Measurements from ENCODE around the gene ARAP2. TPM values are rescaled to one million over a fixed set of nuclear protein-coding genes. Genes with fewer than 3 reads are reported as not detected.

Gene ARAP2
- polyA plus RNA-seq, 1 donor = 1.4 TPM

GRCh38 chr4:36094995-36095394, 149.3 kb downstream of the ARAP2 start:
- no peak for DNase-seq

- DNase-seq = no peak
These were observed 152.3 kb downstream of the ARAP2 start for GRCh38 chr4:36091997-36092396.

DNA sequence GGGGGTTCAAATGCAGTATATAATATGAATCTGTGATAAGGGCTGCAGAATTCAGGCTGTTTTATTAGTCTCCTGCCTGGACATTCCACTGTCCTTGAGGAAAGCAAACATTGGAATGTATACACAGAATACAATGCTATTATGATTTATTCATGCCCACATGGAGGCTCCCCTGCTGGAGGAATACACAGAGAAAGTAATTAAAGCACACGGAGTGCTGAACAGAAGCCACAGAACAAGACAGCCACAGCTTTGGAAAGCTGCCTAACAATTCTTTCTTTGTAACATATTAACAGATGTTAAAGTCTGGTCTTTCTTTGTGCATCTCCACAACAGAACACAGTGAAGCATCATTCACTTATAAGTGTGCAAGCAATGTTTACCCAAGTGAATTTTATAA, 155.8 kb downstream of the ARAP2 start:
- no peak for DNase-seq

- DNase-seq = peak; percentile 11
These were observed 158.0 kb downstream of the ARAP2 start for GRCh38 chr4:36086261-36086786.

DNA sequence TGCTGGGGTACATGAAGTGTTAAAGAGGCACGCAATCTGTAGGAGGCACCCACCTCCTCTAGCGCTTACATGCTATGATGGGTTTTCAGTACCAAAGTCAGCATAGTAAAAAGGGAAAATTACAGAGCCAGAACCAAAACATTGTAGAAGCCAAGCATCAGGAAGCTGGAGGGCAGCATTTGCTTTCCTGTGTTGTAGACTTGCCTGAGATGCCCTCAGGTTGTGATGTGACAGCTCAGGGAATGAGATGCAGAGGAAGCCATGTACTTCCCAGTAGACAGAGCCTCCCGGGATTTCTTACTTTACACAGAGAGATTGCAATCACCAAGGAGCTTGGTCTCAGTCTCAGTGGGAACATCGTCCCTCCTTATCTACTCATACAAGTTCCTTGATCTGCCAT, 161.5 kb downstream of the ARAP2 start:
- DNase-seq = no peak

GRCh38 chr4:36081185-36081584, 163.1 kb downstream of the ARAP2 start:
- no peak for DNase-seq

GRCh38 chr4:36079666-36080065, 164.6 kb downstream of the ARAP2 start:
- no peak for DNase-seq

- no peak for DNase-seq
These were observed 166.0 kb downstream of the ARAP2 start for GRCh38 chr4:36078319-36078718.

DNA sequence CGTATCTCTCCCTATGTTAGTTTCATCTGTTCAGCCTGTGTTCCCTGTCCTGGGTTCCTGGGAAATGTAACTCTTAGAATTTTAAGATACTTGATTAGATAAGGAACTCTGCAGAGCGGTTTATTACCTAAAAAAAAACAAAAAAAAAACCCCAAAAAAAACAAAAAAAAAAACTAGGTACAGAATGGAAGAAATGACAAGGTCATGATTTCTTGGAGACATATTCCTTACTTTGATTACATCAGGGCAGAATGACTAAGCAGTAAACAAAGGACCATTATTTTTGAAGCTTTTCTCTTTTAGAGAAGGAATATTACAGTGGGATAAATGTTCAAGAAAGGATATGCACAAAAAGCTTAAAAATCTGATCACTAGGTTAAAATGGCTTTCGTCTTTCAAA, 171.8 kb downstream of the ARAP2 start:
- no peak for DNase-seq

DNA sequence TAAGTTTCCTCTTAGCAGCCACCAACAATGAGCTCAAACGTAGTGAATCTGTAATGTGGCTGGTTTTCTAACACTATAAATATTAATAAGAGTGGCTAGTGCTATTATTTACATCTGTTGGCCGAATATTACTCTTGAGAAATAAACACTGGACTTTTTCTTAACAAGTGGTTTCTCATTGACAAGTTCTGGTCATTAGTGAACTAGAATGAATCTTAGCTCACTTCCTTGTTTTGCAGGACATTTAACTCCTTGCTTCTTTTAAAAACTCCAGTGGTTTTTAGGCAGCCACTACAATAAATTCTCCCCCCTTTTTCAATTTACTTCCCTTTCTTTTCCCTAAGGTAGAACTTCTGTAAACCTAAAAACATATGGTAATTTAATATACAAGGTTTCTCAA, 177.2 kb downstream of the ARAP2 start:
- no peak for DNase-seq

DNA sequence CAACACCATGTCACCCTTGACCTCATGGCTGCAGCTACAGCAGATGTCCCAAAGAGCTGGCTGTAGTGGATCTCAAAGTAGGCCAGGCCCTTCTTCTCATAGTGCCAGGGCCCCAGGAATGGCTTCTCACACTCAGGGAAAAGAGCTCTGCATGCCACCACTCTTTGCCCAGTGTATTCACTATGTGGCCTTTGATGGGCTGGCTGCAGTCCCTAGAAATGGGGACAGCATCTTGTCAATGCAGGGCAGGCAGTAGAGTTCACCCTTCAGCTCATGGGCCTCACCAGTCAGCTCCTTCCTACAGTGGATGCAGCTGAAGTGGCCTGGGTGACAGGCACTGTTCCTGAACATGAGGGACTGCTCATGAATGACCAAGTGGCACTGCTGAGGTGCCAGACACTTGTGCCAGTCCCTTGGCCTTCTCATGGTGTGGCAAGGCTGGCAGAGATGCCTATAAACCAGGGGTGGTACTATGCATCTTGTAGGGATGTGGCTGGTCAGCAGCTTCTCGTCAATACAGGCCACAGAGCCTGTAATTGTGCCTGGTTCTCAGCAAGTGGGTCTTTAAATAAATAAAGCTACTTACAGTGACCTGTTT, 178.9 kb downstream of the ARAP2 start:
- DNase-seq = no peak

DNA sequence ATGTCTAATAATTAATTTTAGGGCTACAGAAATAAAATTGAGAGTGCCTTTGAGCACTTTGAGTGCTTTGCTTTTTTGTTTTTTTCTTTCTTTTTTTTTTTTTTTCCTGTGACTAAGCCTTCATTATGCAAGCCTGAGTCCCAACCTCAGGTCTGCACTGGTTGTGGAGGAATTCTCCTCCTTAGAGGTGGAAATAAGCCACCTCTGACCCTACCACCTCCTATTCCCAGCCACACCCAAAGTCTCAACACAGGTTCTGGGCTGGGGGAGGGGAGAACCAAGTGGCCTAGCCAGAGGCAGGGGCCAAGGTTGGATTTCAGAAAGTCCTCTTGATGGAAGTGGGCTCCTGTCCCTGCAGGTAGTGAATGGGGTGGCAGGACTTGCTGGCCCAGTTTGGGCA, 180.2 kb downstream of the ARAP2 start:
- DNase-seq = no peak

- no peak for DNase-seq
These were observed 188.2 kb downstream of the ARAP2 start for GRCh38 chr4:36056136-36056535.

DNA sequence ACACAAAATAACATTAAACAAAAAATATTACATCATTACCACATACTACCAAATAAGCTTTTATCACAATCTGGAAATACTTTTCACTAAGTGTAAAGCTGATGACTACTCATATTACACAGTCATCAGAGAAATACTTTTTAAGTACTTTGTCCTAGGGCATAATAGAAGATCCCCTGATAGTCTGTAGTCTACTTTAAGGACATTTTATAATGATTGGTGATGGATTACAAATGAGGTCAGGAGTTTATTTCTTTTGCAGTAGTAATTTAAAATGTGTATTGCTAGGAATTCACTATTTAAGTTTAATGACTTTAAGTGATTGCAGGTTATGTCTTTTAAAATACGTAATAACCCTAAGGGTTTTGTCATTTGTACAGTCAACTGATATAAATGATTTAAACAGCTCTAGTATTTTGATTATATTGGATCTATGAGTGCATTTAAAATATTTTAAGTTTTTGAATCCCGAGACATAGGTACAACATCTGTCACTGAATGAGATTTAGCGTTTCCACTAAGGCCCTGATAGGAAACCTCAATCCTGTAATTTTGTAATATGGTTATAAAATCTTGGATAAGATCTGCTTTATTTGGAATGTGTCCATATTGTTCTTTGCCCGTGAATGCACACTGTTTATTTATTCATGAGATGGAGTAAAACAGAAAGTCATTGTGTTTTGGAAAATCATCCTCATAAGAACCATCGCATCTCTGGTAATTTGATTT, 189.5 kb downstream of the ARAP2 start:
- DNase-seq = no peak

DNA sequence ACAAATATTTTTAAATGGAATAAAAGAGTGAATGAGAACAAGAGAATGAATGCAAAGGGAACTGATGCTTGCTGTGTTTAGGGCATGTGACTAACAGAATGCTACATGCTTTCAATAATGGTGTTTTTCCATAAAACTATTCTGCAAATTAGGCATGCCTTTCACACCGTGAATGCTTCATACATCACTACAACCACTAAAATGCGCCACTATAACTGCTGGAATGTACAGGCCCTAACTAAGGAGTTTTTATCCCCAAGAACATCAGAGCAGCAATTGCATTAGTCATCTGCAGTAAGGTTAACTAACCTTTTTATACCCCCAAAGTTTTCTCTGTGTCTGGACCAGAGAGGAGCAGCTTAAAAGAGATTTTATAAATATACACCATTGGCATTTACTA, 190.4 kb downstream of the ARAP2 start:
- DNase-seq = no peak

DNA sequence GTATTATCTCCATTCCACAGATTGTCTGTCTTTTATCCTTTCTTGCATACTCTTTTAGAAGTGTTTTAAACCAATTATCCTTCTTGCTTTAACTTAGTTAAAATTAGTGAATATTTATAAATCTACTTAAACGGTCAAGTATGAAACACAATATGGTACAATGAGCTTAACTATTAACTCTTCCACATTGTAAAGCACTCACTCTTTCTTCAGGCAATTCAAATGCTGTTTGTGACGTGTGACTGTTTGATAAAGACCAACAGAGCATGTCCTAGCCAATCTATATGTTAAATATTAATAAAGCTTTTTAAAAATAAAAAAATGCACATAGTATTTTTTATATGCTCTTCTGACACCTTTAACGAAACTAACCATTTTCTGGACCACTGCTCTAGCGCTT, 192.7 kb downstream of the ARAP2 start:
- DNase-seq = no peak

DNA sequence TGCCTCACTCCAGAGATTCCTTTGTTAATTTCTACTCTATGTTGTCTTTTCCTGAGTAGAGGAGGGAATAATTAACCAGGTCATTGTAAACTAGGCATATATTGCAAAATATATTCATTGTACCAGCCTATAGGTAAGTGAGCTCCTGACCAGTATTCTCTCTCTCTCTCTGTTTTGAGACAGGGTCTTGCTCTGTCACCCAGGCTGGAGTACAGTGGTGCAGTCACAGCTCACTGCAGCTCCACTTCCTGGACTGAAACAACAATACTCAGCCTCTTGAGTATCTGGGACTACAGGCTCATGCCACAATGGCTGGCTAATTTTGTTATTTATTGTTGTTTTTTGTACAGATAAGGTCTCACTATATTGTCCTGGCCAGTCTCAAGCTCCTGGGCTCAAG, 198.3 kb downstream of the ARAP2 start:
- DNase-seq = no peak

DNA sequence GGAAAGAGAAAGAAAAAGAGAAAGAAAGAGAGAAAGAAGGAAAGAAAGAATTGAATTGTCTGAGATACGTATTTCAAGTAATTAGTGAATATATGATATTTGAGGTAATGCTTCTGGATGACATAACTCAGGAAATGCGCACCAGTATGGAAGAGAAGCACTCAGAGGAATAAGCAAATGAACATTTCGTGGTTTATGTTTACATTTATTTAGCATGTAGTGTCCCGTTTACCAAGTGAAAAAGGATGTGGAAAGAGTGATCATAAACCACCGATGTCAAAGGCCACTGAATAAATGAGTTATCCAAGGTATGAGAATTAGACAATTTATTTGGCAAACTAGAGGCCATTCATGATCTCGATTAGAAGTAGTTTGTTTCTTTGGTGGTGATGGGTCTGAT, 200.4 kb downstream of the ARAP2 start:
- DNase-seq = no peak

DNA sequence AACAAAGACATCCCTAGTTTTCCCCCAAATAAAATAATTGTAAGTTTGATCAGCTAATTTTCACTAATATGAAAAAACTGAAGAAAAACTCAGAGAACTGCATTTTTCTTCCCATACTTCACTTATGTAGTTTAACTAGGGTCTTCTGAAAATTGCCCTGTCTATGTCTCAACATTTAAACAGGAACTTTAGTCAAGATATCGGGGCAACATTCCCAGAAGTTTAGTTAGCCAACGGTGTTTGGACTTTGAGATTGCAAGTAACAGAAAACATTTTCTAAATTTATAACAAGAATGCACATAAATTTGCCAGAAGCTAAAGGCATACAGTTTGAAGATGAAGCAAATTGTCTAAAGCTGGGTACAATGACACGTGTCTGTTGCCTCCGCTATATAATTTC, 201.1 kb downstream of the ARAP2 start:
- DNase-seq = no peak

GRCh38 chr4:36042122-36042970, 202.0 kb downstream of the ARAP2 start:
- no peak for DNase-seq

GRCh38 chr4:36041340-36041739, 203.0 kb downstream of the ARAP2 start:
- no peak for DNase-seq

DNA sequence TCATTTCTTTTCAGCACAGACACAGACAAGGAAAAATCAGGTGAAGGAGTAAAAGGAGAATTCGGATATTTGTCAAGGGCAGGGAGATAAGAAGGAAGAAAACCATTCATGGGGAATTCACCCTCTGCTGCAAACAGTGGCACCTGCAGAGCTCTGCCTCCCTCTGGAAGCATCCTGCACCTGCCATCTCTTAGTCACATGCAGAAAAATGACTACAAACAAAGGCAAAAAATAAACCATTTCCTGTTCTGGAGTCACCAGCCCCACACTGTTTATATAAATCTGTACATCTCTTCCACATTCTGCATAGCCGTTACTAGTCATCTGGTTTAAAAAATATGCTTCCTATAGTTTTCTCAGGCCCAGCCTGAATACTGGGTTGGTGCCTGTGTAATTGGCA, 205.3 kb downstream of the ARAP2 start:
- DNase-seq = no peak

DNA sequence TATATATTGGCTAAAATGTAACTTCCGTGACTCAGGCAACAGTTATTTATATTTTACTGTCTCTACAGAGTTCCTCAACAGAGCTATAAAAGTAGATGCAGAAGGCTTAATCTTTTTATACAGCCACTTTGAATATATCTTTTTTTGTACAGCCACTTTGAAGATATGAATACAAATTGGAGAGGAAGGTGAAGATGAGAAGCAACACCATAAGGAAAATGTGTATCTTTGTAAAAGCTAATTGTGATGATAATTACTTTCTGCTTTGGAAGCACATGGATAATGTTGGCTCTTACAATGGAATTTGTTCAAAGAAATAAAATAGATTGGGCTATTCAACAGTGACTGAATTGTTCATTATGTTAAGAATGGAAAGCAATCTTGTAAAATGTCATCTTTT, 205.8 kb downstream of the ARAP2 start:
- no peak for DNase-seq

DNA sequence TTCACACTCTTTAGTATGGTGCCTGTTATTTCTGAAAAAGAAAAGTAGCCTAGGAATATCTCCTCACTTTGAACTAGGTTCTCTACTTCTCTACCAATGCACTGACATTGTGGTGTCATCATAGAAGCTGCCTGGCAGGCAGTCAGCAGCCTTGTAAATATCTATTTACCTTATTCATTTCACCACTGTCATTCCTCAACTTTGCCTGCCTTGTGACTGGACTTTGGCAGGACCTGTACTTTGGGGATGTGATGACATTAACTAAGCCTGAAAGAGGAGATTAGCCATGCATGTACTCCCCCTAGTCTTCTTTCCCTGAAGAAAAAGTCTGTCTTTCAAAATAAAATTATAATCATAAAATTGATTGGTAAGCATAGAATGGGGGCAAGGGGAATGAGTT, 207.2 kb downstream of the ARAP2 start:
- DNase-seq = no peak
